Gastroesophageal sphincter (tissue), 3 donors: ENCODE data around the gene PLXNB1.

Source experiments
- POLR2A ChIP-seq, 2 donors: fragments of 450-650 bp; IDR thresholded peaks; one replicate each; pipeline ENCODE4 v1.6.1; 2017; ENCODE audit warnings: antibody characterized with exemption in 2 of 2, mild to moderate bottlenecking in 2 of 2, moderate library complexity in 1 of 2
- TF ChIP-seq, protein P1 (sequence below), 4 experiments: fragments of 200-600 bp in 2 of 4; fragments of 450-650 bp in 2 of 4; sonication (generic) in 1 of 4; IDR thresholded peaks; one replicate each; pipeline ENCODE4 v1.5.1; 2017 to 2019; ENCODE audit warnings: antibody characterized with exemption in 4 of 4, mild to moderate bottlenecking in 2 of 4, moderate library complexity in 2 of 4

DNA sequence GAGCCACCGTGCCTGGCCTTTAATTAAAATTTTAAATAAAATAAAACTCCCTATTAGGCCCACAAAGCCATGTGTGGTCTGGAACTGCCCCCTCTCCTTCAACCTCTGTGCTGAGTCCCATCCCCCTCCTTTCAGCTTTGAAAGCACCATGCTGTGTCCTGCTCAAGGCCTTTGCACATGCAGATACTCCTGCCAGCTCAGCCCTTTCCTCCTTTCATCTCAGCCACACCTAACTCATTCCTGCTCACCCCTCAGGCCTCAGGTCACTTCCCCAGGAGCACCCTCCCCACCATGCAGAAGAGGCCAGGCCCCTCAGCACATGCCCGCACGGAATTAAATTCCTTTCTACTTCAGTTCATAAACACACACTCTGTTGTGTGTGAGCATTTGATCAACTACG, 44.7 kb upstream of the PLXNB1 start:
- TF ChIP-seq, protein P1, sequence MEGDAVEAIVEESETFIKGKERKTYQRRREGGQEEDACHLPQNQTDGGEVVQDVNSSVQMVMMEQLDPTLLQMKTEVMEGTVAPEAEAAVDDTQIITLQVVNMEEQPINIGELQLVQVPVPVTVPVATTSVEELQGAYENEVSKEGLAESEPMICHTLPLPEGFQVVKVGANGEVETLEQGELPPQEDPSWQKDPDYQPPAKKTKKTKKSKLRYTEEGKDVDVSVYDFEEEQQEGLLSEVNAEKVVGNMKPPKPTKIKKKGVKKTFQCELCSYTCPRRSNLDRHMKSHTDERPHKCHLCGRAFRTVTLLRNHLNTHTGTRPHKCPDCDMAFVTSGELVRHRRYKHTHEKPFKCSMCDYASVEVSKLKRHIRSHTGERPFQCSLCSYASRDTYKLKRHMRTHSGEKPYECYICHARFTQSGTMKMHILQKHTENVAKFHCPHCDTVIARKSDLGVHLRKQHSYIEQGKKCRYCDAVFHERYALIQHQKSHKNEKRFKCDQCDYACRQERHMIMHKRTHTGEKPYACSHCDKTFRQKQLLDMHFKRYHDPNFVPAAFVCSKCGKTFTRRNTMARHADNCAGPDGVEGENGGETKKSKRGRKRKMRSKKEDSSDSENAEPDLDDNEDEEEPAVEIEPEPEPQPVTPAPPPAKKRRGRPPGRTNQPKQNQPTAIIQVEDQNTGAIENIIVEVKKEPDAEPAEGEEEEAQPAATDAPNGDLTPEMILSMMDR (IDR thresholded peaks at IDR 0.05) = no peak
- no peak for TF ChIP-seq POLR2A (IDR thresholded peaks at IDR 0.05)
